GM13976 (cell line): ENCODE data around the gene FNDC3B.

Source experiments
- DNase-seq: peaks from one replicate; pipeline ENCODE4 v3.0.0; 2012; ENCODE audit warnings: low spot score
- in situ Hi-C: fragments of 300-500 bp; cut with MboI; formaldehyde crosslinking; loops from one replicate; pipeline ENCODE4 v1.12.0; 2022; ENCODE audit warnings: low sequenced_read_pairs, mixed read lengths, inconsistent platforms; ENCODE audit not compliant: unreplicated experiment
- TF ChIP-seq, protein P1 (sequence below): IDR thresholded peaks from 2 replicates; pipeline ENCODE4 v1.5.1; 2012; ENCODE audit warnings: borderline replicate concordance, mild to moderate bottlenecking; ENCODE audit not compliant: insufficient read depth; ENCODE audit errors: extremely low read depth, missing control alignments, control extremely low read depth

FNDC3B gene

DNA sequence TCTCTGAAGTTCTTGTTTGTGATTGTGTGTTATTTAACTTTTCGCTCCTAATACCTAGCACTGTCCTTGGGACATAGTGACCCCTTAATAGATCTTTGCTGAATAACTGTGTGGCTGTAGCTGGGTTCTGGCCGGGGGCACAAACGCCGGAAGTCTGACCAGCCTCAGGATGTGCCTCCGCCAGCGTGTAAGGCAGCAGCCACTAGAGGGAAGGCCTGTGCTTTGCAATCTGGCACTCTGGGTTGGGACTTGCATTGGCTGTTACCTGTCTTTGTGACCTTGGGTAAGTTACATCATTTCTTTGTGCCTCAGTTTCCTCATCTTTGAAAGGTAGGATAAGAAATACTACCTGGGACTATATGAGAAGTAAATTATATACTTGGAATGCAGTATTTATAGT lies 250.2 kb downstream of the FNDC3B start:
- in situ Hi-C loops = no loop called here
- peak; percentile 22 for DNase-seq
- TF ChIP-seq, protein P1, sequence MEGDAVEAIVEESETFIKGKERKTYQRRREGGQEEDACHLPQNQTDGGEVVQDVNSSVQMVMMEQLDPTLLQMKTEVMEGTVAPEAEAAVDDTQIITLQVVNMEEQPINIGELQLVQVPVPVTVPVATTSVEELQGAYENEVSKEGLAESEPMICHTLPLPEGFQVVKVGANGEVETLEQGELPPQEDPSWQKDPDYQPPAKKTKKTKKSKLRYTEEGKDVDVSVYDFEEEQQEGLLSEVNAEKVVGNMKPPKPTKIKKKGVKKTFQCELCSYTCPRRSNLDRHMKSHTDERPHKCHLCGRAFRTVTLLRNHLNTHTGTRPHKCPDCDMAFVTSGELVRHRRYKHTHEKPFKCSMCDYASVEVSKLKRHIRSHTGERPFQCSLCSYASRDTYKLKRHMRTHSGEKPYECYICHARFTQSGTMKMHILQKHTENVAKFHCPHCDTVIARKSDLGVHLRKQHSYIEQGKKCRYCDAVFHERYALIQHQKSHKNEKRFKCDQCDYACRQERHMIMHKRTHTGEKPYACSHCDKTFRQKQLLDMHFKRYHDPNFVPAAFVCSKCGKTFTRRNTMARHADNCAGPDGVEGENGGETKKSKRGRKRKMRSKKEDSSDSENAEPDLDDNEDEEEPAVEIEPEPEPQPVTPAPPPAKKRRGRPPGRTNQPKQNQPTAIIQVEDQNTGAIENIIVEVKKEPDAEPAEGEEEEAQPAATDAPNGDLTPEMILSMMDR = peak; percentile 70

DNA sequence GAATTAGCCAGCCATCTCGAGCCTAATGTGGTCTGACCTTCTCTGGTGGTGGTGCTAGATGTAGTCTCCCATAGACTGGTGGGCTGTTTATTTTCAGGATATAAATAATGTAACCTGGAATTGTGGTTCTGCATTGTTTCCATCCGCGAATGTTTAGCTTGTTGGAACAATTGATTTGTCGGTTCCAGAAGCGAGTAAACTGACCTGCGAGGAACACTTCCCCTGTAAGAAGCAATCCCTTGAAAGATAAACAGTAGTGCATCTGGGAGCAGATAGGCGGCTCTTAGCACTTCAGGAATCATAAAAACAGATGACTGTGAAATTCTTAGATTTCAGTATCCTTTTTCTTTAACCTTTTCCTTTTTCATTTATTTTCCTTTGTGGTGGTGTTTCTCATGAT lies 251.1 kb downstream of the FNDC3B start:
- DNase-seq = no peak
- TF ChIP-seq, protein P1 = no peak
- in situ Hi-C loops = no loop called here

DNA sequence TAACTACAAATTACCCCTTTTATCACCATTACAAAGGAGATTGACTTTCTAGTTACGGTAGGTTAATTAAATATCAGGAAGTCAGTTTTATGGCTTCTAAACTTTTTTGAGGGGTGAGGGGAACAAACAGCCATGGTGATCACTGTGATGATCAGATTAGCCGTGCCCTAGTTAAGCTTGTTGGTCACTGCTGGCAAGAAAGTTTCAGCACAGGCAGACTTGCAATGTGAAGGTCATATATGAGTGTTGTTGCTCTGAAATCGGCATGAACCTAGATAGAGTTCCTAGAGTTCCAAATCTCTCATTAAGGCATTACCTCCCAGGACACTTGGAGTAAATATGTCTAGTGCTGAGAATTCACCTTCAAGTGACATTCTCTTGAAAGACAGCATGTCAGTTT lies 252.3 kb downstream of the FNDC3B start:
- no peak for DNase-seq
- in situ Hi-C loops = no loop called here
- TF ChIP-seq, protein P1 = no peak

DNA sequence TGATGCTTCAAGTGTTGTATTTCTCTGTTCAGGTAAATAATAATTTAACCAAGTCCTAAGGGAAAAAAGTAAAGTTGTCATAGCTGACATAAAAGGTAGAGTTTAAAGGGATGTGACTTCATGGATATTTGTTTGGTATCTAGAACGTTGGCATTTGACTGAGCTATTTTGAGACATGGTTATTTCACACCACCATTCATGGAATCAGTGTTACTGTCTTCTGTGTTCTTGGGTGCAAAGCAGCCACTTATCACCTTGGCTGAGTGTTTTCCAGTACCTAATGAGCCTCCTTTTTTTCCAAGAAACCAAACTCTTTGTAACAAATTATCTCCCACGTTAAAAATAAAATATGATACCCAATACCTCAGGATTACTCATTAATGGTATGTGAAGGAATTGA lies 253.0 kb downstream of the FNDC3B start:
- in situ Hi-C loops = no loop called here
- no peak for DNase-seq
- TF ChIP-seq, protein P1 = no peak

DNA sequence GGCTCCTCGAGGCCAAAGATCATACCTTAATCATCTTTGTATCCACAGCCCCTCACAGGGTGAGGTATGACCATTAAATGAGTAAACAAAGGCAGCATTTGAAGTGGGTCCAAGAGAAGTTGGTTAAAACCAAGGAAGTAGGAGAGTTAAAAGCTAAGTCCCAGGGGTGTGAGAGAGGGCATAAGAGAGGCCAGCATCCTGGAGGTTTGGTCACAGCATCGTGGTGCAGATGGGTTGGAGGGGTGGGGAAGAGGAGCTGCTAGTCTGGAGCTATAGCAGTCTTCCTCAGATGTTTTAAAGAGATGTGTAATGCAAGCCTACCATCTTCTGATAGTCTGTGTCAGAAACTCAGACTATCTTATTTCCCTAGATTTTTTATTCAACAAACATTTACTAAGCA lies 253.7 kb downstream of the FNDC3B start:
- in situ Hi-C loops = no loop called here
- TF ChIP-seq, protein P1 = no peak
- DNase-seq = no peak

DNA sequence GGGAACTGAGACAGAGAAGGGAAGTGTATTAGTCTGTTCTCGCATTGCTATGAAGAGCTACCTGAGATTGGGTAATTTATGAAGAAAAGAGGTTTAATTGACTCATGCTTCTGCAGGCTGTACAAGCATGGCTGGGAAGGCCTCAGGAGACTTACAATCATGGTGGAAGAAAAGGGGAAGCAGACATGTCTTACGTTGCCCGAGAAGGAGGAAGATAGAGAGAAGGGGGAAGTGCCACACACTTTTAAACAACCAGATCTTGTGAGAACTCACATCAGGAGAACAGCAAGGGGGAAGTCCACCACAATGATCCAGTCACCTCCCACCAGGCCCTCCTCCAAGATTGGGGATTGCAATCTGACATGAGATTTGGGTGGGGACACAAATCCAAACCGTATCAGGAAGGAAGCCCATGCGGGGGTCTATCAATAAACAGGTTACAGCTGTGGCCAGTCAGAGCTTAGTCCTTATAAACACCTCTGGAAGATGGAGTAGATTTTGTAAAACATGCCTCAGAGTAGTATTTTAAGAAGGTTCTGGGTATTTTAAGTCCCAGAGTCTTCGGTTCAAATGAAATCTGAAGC lies 254.9 kb downstream of the FNDC3B start:
- TF ChIP-seq, protein P1 = no peak
- in situ Hi-C loops = no loop called here
- no peak for DNase-seq
